ENCODE measurements around the gene OIP5. TPM values are rescaled to one million over a fixed set of nuclear protein-coding genes. Genes with fewer than 3 reads are reported as not detected.

The OIP5 gene
- total RNA-seq, 3 donors from 2014 or later: 0.33 to 0.80 (median 0.44) TPM

DNA sequence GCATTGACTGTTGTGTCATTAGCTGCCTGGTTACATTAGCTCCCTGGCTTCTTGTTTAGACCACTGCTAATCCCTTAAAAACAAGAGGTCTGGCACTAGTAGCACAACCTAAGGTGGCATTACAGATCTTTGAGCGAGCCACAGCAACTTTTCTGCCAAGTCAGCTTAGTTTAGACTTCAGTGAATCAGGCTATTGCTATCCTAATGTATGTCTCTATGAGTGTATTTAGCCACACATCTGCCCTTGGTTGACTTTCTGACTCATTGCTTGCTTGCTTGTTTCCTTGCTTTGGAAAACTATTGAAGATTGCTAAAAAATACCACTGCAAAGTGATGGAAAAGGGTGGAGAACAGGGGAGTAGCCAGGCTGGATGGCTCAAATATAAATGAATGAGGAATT, 51.2 kb downstream of the OIP5 start:
- Histone ChIP-seq H3K36me3 (no peaks in the 10 kb centered on the region), H3K4me3 (no peak overlapping the region), H3K27me3 (no peaks in the 10 kb centered on the region), H3K9me3 (no peaks in the 10 kb centered on the region), H3K4me1 (no peaks in the 10 kb centered on the region), H3K27ac (no peak overlapping the region)
- TF ChIP-seq POLR2AphosphoS5 (IDR thresholded peaks at IDR 0.05): no peak
- no peak for DNase-seq (ENCODE audit: low spot score in 2 of 2)
- intact Hi-C loops (cut with DNase I; ENCODE audit: low total_unique reads): no loop called here

DNA sequence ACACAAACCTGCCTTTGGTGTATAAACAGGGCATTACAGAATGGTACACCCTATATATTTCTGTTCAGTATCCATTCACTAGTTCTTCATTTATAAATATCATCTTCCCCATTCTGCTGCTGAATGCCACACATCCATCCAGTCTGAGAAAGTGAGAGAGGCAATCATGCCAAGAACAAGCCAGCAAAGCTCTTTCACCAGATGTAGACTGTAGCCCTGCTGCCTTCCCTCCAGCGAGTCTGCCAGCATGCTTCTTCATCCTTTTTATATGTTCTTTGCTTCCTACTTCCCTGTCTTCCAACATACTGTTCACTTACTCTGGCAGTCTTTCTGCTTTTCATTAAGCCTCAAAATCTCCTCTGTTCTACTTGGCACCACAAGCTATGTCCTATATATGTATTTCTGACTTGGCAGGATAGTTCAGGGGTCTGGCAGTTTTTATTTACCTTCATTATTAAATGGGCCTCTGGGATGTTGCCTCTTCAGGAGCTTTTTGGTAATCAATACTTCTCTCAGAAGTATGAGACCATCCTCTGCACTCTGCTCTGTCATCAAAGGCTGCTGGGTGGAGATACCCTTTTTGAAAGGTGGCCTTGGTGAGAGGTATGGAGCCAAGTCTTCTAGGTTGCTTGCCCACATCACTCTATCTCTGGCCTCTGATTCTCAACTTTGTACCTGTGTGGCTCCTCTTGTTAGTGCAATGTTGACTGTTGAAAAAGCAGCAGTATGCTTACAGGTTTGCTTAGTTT, 52.7 kb downstream of the OIP5 start:
- TF ChIP-seq POLR2A (IDR thresholded peaks at IDR 0.05): no peak
- TF ChIP-seq POLR2AphosphoS5 (IDR thresholded peaks at IDR 0.05): no peak
- no peak for TF ChIP-seq CTCF (IDR thresholded peaks at IDR 0.05)
- intact Hi-C loops (cut with DNase I; ENCODE audit: low total_unique reads): no loop called here
- Histone ChIP-seq H3K27me3 (no peaks in the 10 kb centered on the region), H3K27ac (no peak overlapping the region), H3K9me3 (no peaks in the 10 kb centered on the region), H3K4me3 (no peak overlapping the region), H3K4me1 (no peaks in the 10 kb centered on the region), H3K36me3 (no peaks in the 10 kb centered on the region)
- DNase-seq (ENCODE audit: low spot score in 2 of 2): no peak

- no peak overlapping the region for H3K27ac ChIP-seq
- H3K27me3 ChIP-seq: no peaks in the 10 kb centered on the region
- no peaks in the 10 kb centered on the region for H3K9me3 ChIP-seq
- TF ChIP-seq POLR2A (IDR thresholded peaks at IDR 0.05) (no peak), CTCF (IDR thresholded peaks at IDR 0.05) (no peak), POLR2AphosphoS5 (IDR thresholded peaks at IDR 0.05) (no peak)
- DNase-seq (ENCODE audit: low spot score in 2 of 2): no peak
- H3K4me1 ChIP-seq: no peaks in the 10 kb centered on the region
- no peak overlapping the region for H3K4me3 ChIP-seq
- H3K36me3 ChIP-seq: no peaks in the 10 kb centered on the region
- intact Hi-C loops (cut with DNase I; ENCODE audit: low total_unique reads): no loop called here
Measured at GRCh38 chr15:41278319-41278718, 54.1 kb downstream of the OIP5 start.

DNA sequence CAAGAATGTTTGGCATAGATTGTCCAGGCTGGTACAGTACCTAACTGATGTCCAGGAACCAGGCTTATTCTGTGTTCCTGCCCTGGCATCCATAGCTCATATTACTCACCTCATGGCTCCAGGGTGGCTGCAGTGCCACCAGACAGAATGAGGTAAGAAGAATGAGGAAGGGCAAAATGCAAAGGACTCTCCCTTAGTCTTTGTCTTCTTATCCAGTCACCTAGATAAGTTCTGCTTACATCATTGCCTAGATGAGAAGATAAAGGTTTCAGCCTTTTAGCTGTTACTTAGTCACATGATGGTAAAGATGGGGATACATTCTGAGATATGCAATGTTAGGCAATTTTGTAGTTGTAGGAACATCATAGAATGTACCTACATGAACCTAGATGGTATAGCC, 55.6 kb downstream of the OIP5 start:
- DNase-seq (ENCODE audit: low spot score in 2 of 2): no peak
- no peak overlapping the region for H3K27ac ChIP-seq
- H3K4me1 ChIP-seq: no peaks in the 10 kb centered on the region
- H3K4me3 ChIP-seq: no peak overlapping the region
- no peaks in the 10 kb centered on the region for H3K9me3 ChIP-seq
- no peaks in the 10 kb centered on the region for H3K27me3 ChIP-seq
- TF ChIP-seq CTCF (IDR thresholded peaks at IDR 0.05) (no peak), POLR2A (IDR thresholded peaks at IDR 0.05) (no peak), POLR2AphosphoS5 (IDR thresholded peaks at IDR 0.05) (no peak)
- intact Hi-C loops (cut with DNase I; ENCODE audit: low total_unique reads): no loop called here
- no peaks in the 10 kb centered on the region for H3K36me3 ChIP-seq

- no peak overlapping the region for H3K27ac ChIP-seq
- no peak overlapping the region for H3K4me3 ChIP-seq
- H3K27me3 ChIP-seq: no peaks in the 10 kb centered on the region
- H3K36me3 ChIP-seq: peaks cover 4% of the 10 kb centered on the region
- H3K9me3 ChIP-seq: no peaks in the 10 kb centered on the region
- intact Hi-C loops (cut with DNase I; ENCODE audit: low total_unique reads): no loop called here
- TF ChIP-seq CTCF (IDR thresholded peaks at IDR 0.05) (no peak), POLR2AphosphoS5 (IDR thresholded peaks at IDR 0.05) (no peak), POLR2A (IDR thresholded peaks at IDR 0.05) (no peak)
- DNase-seq (ENCODE audit: low spot score in 2 of 2): no peak
- no peaks in the 10 kb centered on the region for H3K4me1 ChIP-seq
Measured at GRCh38 chr15:41269887-41270286, 62.5 kb downstream of the OIP5 start.
